HepG2 (cell line): Measurements from ENCODE around the gene MRNIP. TPM values are rescaled to one million over a fixed set of nuclear protein-coding genes. Genes with fewer than 3 reads are reported as not detected.

Experiments used
- AGO2 ChIP-seq: fragments of 200-400 bp; formaldehyde crosslinking; optimal IDR thresholded peaks from 2 replicates; pipeline ENCODE3; 2017; ENCODE audit warnings: mild to moderate bottlenecking, low read depth, low read length, moderate library complexity
- AKAP8 ChIP-seq: sonication (generic); formaldehyde crosslinking; IDR thresholded peaks from 2 replicates; pipeline ENCODE4 v1.5.1; 2020; ENCODE audit warnings: mild to moderate bottlenecking, missing genetic modification reagents
- BCL6 ChIP-seq: IDR thresholded peaks from 2 replicates; pipeline ENCODE4 v1.6.1; 2016; ENCODE audit warnings: missing genetic modification reagents, missing compliant biosample characterization
- MAZ ChIP-seq, 2 experiments: sonication (generic) in 1 of 2; formaldehyde crosslinking in 1 of 2; IDR thresholded peaks; 2 replicates each; pipeline versions ENCODE4 v1.5.0 to v1.6.1; 2012 to 2020; ENCODE audit warnings: low read depth in 2 of 2, mild to moderate bottlenecking in 2 of 2, borderline replicate concordance in 1 of 2, improper control_type of control experiment in 1 of 2, low read length in 1 of 2, missing genetic modification reagents in 1 of 2, moderate library complexity in 1 of 2
- NR2F6 ChIP-seq, 2 experiments: IDR thresholded peaks; 2 replicates each; pipeline ENCODE4 v1.6.1; 2016; ENCODE audit warnings: antibody characterized with exemption in 1 of 2, mild to moderate bottlenecking in 1 of 2
- RARA ChIP-seq: IDR thresholded peaks from 2 replicates; pipeline ENCODE4 v1.6.1; 2016; ENCODE audit warnings: missing genetic modification reagents, missing compliant biosample characterization
- SP2 ChIP-seq: sonication (generic); formaldehyde crosslinking; IDR thresholded peaks from 2 replicates; pipeline ENCODE4 v1.5.1; 2020; ENCODE audit warnings: mild to moderate bottlenecking, missing genetic modification reagents
- U2AF1 ChIP-seq: fragments of 200-400 bp; formaldehyde crosslinking; optimal IDR thresholded peaks from 2 replicates; pipeline ENCODE3; 2017; ENCODE audit warnings: mild to moderate bottlenecking, low read depth, low read length
- YY1 ChIP-seq: IDR thresholded peaks from 2 replicates; pipeline ENCODE4 v1.6.1; 2011; ENCODE audit warnings: low read length, low read depth, moderate library complexity, mild to moderate bottlenecking; ENCODE audit not compliant: insufficient read depth, insufficient replicate concordance
- ZNF225 ChIP-seq: sonication (generic); formaldehyde crosslinking; IDR thresholded peaks from 2 replicates; pipeline ENCODE4 v1.4.0; 2020; ENCODE audit warnings: mild to moderate bottlenecking, missing genetic modification reagents
- ZNF543 ChIP-seq: sonication (generic); formaldehyde crosslinking; IDR thresholded peaks from 2 replicates; pipeline ENCODE4 v1.4.0; 2020; ENCODE audit warnings: mild to moderate bottlenecking, missing genetic modification reagents
- ZNF563 ChIP-seq: sonication (generic); formaldehyde crosslinking; IDR thresholded peaks from 2 replicates; pipeline ENCODE4 v1.8.0; 2022; ENCODE audit warnings: mild to moderate bottlenecking, moderate library complexity, missing genetic modification reagents
- polyA plus RNA-seq, 8 experiments: library from polyadenylated mRNA; depleted of rRNA in 3 of 8; stranded (reverse) in 7 of 8; unstranded in 1 of 8; fragments of >200 nt; fragmentation: Illumina TruSeq in 4 of 8; extraction: Trizol in 4 of 8; gene quantifications; 2 replicates each; pipeline versions ENCODE4 v1.2.1 to v1.2.3, GENCODE V29; 2011 to 2016; ENCODE audit warnings: low read depth in 4 of 8, missing spikeins in 1 of 8, mixed read lengths in 1 of 8; ENCODE audit not compliant: insufficient read depth in 1 of 8
- total RNA-seq, 5 experiments: library from RNA; depleted of rRNA; stranded (reverse); fragments of >200 nt; fragmentation: Illumina TruSeq; extraction: Trizol; gene quantifications; 2 replicates each; pipeline ENCODE4 v1.2.3, GENCODE V29; 2016; ENCODE audit warnings: low read depth in 1 of 5
- TF ChIP-seq, protein P1 (sequence below): sonication (generic); formaldehyde crosslinking; IDR thresholded peaks from 2 replicates; pipeline ENCODE4 v1.5.0; 2020; ENCODE audit warnings: mild to moderate bottlenecking, missing genetic modification reagents, moderate library complexity
- TF ChIP-seq, protein P2 (sequence below): IDR thresholded peaks from 2 replicates; pipeline ENCODE4 v1.4.0; 2020; ENCODE audit warnings: mild to moderate bottlenecking, missing genetic modification reagents
- TF ChIP-seq, protein P3 (sequence below): sonication (generic); formaldehyde crosslinking; IDR thresholded peaks from 2 replicates; pipeline ENCODE4 v1.8.1; 2023; ENCODE audit warnings: mild to moderate bottlenecking, inconsistent platforms, moderate library complexity, missing genetic modification reagents, borderline replicate concordance

Gene MRNIP
- total and polyA plus RNA-seq, 2 of the 13 experiments (the other 11 are each of a cell fraction or from before 2014, with no cell fraction given): 15.5 to 34.1 TPM

DNA sequence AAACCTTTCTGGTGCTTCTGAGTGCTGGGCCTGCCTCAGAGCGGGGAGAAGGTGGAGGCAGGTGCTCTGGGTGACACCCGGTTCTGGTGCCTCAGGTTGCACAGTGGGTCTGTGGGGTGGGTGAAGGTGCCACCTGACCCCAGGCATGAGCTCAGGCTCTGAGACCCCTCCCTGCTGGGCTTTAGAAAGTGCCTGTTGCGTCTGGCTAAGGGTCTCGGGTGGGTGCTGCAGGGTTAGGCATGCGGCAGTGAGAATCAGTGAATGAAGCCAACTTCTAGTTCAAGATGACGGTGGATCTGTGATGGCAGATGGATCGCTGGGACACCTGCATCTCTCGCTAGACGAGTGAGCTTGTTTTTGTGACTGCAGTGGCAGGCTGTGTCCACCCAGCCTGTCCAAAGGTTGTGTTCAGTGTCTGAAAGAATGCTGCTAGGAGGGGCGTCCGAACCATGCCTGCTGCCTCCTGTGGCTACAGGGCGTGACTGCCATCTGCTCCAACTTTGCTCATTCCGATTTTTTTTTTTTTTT, 32.9 kb downstream of the MRNIP start (continued):
- TF ChIP-seq NR2F6 (IDR thresholded peaks at IDR 0.05) (peak; percentile 29; the same call in 1 of the 2 replicates), NR2F6 (CRISPR knock-in tag; IDR thresholded peaks at IDR 0.05) (peak; percentile 25; the same call in 1 of the 2 replicates), AGO2 (peak; percentile 77), YY1 (peak; percentile 44), U2AF1 (no peak), ZNF543 (CRISPR knock-in tag) (no peak), BCL6 (CRISPR knock-in tag) (peak; percentile 27; the same call in 1 of the 2 replicates), ZNF563 (CRISPR knock-in tag) (peak; percentile 61; the same call in 1 of the 2 replicates), ZNF225 (CRISPR knock-in tag) (no peak), AKAP8 (CRISPR knock-in tag) (no peak), SP2 (CRISPR knock-in tag) (no peak), RARA (CRISPR knock-in tag) (peak; percentile 31; the same call in 1 of the 2 replicates), MAZ (IDR thresholded peaks at IDR 0.05; ENCODE audit: borderline replicate concordance, low read depth, low read length) (no peak), MAZ (CRISPR knock-in tag; IDR thresholded peaks at IDR 0.05; ENCODE audit: low read depth) (no peak; the same call in 1 of the 2 replicates)
- TF ChIP-seq, protein P1, sequence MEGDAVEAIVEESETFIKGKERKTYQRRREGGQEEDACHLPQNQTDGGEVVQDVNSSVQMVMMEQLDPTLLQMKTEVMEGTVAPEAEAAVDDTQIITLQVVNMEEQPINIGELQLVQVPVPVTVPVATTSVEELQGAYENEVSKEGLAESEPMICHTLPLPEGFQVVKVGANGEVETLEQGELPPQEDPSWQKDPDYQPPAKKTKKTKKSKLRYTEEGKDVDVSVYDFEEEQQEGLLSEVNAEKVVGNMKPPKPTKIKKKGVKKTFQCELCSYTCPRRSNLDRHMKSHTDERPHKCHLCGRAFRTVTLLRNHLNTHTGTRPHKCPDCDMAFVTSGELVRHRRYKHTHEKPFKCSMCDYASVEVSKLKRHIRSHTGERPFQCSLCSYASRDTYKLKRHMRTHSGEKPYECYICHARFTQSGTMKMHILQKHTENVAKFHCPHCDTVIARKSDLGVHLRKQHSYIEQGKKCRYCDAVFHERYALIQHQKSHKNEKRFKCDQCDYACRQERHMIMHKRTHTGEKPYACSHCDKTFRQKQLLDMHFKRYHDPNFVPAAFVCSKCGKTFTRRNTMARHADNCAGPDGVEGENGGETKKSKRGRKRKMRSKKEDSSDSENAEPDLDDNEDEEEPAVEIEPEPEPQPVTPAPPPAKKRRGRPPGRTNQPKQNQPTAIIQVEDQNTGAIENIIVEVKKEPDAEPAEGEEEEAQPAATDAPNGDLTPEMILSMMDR: peak; percentile 67
- TF ChIP-seq, protein P2, sequence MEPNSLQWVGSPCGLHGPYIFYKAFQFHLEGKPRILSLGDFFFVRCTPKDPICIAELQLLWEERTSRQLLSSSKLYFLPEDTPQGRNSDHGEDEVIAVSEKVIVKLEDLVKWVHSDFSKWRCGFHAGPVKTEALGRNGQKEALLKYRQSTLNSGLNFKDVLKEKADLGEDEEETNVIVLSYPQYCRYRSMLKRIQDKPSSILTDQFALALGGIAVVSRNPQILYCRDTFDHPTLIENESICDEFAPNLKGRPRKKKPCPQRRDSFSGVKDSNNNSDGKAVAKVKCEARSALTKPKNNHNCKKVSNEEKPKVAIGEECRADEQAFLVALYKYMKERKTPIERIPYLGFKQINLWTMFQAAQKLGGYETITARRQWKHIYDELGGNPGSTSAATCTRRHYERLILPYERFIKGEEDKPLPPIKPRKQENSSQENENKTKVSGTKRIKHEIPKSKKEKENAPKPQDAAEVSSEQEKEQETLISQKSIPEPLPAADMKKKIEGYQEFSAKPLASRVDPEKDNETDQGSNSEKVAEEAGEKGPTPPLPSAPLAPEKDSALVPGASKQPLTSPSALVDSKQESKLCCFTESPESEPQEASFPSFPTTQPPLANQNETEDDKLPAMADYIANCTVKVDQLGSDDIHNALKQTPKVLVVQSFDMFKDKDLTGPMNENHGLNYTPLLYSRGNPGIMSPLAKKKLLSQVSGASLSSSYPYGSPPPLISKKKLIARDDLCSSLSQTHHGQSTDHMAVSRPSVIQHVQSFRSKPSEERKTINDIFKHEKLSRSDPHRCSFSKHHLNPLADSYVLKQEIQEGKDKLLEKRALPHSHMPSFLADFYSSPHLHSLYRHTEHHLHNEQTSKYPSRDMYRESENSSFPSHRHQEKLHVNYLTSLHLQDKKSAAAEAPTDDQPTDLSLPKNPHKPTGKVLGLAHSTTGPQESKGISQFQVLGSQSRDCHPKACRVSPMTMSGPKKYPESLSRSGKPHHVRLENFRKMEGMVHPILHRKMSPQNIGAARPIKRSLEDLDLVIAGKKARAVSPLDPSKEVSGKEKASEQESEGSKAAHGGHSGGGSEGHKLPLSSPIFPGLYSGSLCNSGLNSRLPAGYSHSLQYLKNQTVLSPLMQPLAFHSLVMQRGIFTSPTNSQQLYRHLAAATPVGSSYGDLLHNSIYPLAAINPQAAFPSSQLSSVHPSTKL (CRISPR knock-in tag): peak; percentile 36; the same call in 1 of the 2 replicates
- TF ChIP-seq, protein P3, sequence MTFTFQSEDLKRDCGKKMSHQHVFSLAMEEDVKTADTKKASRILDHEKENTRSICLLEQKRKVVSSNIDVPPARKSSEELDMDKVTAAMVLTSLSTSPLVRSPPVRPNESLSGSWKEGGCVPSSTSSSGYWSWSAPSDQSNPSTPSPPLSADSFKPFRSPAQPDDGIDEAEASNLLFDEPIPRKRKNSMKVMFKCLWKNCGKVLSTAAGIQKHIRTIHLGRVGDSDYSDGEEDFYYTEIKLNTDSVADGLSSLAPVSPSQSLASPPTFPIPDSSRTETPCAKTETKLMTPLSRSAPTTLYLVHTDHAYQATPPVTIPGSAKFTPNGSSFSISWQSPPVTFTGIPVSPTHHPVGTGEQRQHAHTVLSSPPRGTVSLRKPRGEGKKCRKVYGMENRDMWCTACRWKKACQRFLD (CRISPR knock-in tag): 0 out of 2 replicates have a peak, but pooled peaks have one; percentile 48
